Heart left ventricle (tissue), 16 donors: ENCODE measurements around the gene ZNG1B. TPM values are rescaled to one million over a fixed set of nuclear protein-coding genes. Genes with fewer than 3 reads are reported as not detected.
"Not testable (repeated sequence)": the region's sequence is repeated elsewhere in the genome, so short reads cannot be mapped to it uniquely, and the experiment has no call there.

ENCODE experiments used
- ATAC-seq, 4 donors: fragments of 200-7000 bp; cut with Tn5 transposase; one replicate each; pipeline ENCODE4 v1.9.1; 2020 to 2022; ENCODE audit warnings: moderate library complexity in 4 of 4, mild to moderate bottlenecking in 3 of 4, moderate number of reproducible peaks in 1 of 4
- DNase-seq, 5 donors: peaks; one replicate each; pipeline ENCODE4 v3.0.0-alpha.2; 2020
- H3K27ac ChIP-seq, 12 donors: fragments of 200-600 bp; sonication (generic) in 4 of 12; one replicate each; pipeline versions ENCODE4 v1.5.0 to v1.8.0; 2016 to 2022; ENCODE audit warnings: mild to moderate bottlenecking in 2 of 12
- H3K27me3 ChIP-seq, 9 donors: fragments of 200-600 bp; sonication (generic) in 2 of 9; one replicate each; pipeline versions ENCODE4 v1.5.1 to v1.8.0; 2016 to 2022; ENCODE audit warnings: mild to moderate bottlenecking in 3 of 9
- H3K36me3 ChIP-seq, 9 donors: fragments of 200-600 bp; sonication (generic) in 2 of 9; one replicate each; pipeline versions ENCODE4 v1.5.0 to v1.8.0; 2018 to 2022; ENCODE audit warnings: mild to moderate bottlenecking in 2 of 9
- H3K4me1 ChIP-seq, 12 donors: fragments of 200-600 bp; sonication (generic) in 4 of 12; one replicate each; pipeline versions ENCODE4 v1.5.0 to v1.8.0; 2016 to 2022; ENCODE audit warnings: mild to moderate bottlenecking in 3 of 12
- H3K4me3 ChIP-seq, 12 donors: fragments of 200-600 bp; sonication (generic) in 4 of 12; one replicate each; pipeline versions ENCODE4 v1.5.0 to v1.8.0; 2017 to 2022; ENCODE audit warnings: mild to moderate bottlenecking in 9 of 12, moderate library complexity in 4 of 12
- H3K9me3 ChIP-seq, 12 donors: fragments of 200-600 bp; sonication (generic) in 4 of 12; one replicate each; pipeline versions ENCODE4 v1.5.0 to v1.8.0; 2016 to 2022; ENCODE audit warnings: mild to moderate bottlenecking in 1 of 12
- WGBS, 4 donors: extraction: QIAGEN DNeasy Blood & Tissue Kit in 2 of 4; methylation state at CpG; one replicate each; pipeline versions ENCODE4 v1.1.5 to v1.1.7; 2013 to 2018; 5-methylcytosine and 5-hydroxymethylcytosine counted together
- intact Hi-C, 10 donors: fragments of 100-400 bp; cut with DNase I; formaldehyde crosslinking; loops; one replicate each; pipeline versions ENCODE4 v1.11.1 to v1.14.2; 2022
- polyA plus RNA-seq, 2 donors: library from polyadenylated mRNA; stranded (reverse); fragments of 200-250 nt; gene quantifications; one replicate each; pipeline ENCODE4 v1.2.3, GENCODE V29; 2013
- total RNA-seq, 9 donors: library from RNA; depleted of rRNA in 2 of 9; stranded (reverse); fragments of >200 nt in 2 of 9; fragmentation: NEBNext Ultra II Directional in 3 of 9; extraction: Animal tissue kit (Norgen Biotek cat#: 25700) in 3 of 9; gene quantifications; one replicate each; pipeline versions ENCODE4 v1.1.0 to v1.2.4, GENCODE V29; 2016 to 2023
- TF ChIP-seq, protein P1 (sequence below), 12 donors: fragments of 200-600 bp; sonication (generic) in 4 of 12; IDR thresholded peaks; one replicate each; pipeline versions ENCODE4 v1.5.0 to v1.8.0; 2018 to 2022; ENCODE audit warnings: antibody characterized with exemption in 12 of 12, mild to moderate bottlenecking in 5 of 12
- donor health status: ischemic (EF 13 %, LVEDD 7.1; RV severe dilation, severe dysfunction).
- donor health status: healthy with polysubstance abuse.
- donor health status: DM: no; HTN: yes; CAD: no.
- donor health status: DM: no; HTN: no; CAD: no.
- donor health status: ischemic (EF 25% LVEDD 6.9; RV normal size, moderate dysfunction).
- donor health status: ischemic (EF 25% LVEDD 5.7; RV mildly dilated, moderate dysfunction).
- donor health status: healthy.
- donor health status: DM: yes; HTN: yes; CAD: no.
- donor health status: ischemic (EF 35%, LVEDD 5.7; RV mildly dilated, moderate dysfunction).
- donor health status: nonischemic (EF 11% LVEDD 7.7; RV severe dilation, severe dysfunction).
- donor health status: DM: yes; HTN: yes; CAD: no.
- donor health status: PGD.
- donor health status: ischemic (EF 29% LVEDD 5.4; RV normal size, mild dysfunction).
- donor health status: nonischemic (EF 23%, LVEDD 6.1; RV moderate dilation, normal function).

Gene ZNG1B
- total and polyA plus RNA-seq, 11 donors, result 14.1 to 58.8 (median 31.5) TPM

- intact Hi-C loops, H3K36me3 ChIP-seq, H3K27me3 ChIP-seq, H3K9me3 ChIP-seq, H3K4me1 ChIP-seq: not testable (repeated sequence)
- TF ChIP-seq, protein P1, sequence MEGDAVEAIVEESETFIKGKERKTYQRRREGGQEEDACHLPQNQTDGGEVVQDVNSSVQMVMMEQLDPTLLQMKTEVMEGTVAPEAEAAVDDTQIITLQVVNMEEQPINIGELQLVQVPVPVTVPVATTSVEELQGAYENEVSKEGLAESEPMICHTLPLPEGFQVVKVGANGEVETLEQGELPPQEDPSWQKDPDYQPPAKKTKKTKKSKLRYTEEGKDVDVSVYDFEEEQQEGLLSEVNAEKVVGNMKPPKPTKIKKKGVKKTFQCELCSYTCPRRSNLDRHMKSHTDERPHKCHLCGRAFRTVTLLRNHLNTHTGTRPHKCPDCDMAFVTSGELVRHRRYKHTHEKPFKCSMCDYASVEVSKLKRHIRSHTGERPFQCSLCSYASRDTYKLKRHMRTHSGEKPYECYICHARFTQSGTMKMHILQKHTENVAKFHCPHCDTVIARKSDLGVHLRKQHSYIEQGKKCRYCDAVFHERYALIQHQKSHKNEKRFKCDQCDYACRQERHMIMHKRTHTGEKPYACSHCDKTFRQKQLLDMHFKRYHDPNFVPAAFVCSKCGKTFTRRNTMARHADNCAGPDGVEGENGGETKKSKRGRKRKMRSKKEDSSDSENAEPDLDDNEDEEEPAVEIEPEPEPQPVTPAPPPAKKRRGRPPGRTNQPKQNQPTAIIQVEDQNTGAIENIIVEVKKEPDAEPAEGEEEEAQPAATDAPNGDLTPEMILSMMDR (IDR thresholded peaks at IDR 0.05), result peak in 3 of 12 donors; percentile 6 to 23 (median 21)
- Histone ChIP-seq H3K27ac (peak overlapping the region in 10 of 12 donors; percentile 36 to 92 (median 79)), H3K4me3 (peak overlapping the region; percentile 39 to 83 (median 64))
- peak in 1 of 5 donors; percentile 42 for DNase-seq
- 0 to 5% (median 1%) methylated on average over 12 to 64 of the region's 64 CpGs for WGBS, 4 donors
- peak in 3 of 4 donors; percentile 53 to 71 (median 68) for ATAC-seq
These were observed 104.5 kb downstream of the ZNG1B start for GRCh38 chr2:113541976-113542485.

DNA sequence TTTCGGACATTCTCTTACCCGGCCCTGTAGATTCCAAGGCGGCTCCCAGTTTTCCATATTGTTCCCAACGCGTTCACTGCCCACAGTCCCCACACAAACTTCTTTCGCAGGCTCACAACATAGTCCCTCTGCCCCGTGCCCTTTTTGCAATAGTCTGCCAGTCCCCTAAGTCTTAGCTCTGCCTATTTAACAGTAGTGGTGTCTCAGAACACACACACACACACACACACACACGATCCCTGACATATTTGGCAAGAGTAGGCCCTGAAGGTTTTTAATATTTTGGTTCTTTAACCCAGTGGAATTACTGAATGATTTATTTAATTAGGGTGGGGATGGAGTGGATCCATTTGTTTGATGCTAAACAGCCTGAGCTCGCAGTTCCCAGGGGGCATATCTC lies 105.0 kb downstream of the ZNG1B start:
- Histone ChIP-seq H3K4me3 (peak overlapping the region in 8 of 12 donors; percentile 59 to 83 (median 64)), H3K27ac (peak overlapping the region in 4 of 12 donors; percentile 39 to 92 (median 90))
- DNase-seq (peak in 1 of 5 donors; percentile 40), ATAC-seq (peak in 2 of 4 donors; percentile 9 to 14)
- H3K27me3 ChIP-seq, H3K4me1 ChIP-seq, intact Hi-C loops, H3K36me3 ChIP-seq, H3K9me3 ChIP-seq: not testable (repeated sequence)
- WGBS, 4 donors, result 0 to 36% (median 16%) methylated on average over 1 to 8 of the region's 9 CpGs

Other genes starting within 250 kb of the ZNG1B start
- 1 to 10 TPM in 2 of 9 donors, under 1 TPM in 4, not detected in 3; 0.44 to 2.3 (median 0.65) TPM for gene PAX8, start 158.8 kb upstream of the ZNG1B start, total RNA-seq
- under 1 TPM in 1 of 2 donors, not detected in 1; 0.53 TPM for gene PAX8, start 158.8 kb upstream of the ZNG1B start, polyA plus RNA-seq
- under 1 TPM in 1 of 9 donors, not detected in 8; 0.09 TPM for gene FOXD4L1, start 61.0 kb downstream of the ZNG1B start, total RNA-seq
- gene FOXD4L1, start 61.0 kb downstream of the ZNG1B start, polyA plus RNA-seq, result under 1 TPM; 0.08 to 0.10 TPM
- 1 to 10 TPM; 2.9 to 9.5 (median 7.7) TPM for gene RABL2A, start 189.6 kb downstream of the ZNG1B start, total RNA-seq
- 1 to 10 TPM; 3.6 to 6.3 TPM for gene RABL2A, start 189.6 kb downstream of the ZNG1B start, polyA plus RNA-seq